ENCODE results near the gene RNH1.
A peak's percentile ranks its signal among the peaks of the same experiment; 100 is the strongest.

Gene RNH1

DNA sequence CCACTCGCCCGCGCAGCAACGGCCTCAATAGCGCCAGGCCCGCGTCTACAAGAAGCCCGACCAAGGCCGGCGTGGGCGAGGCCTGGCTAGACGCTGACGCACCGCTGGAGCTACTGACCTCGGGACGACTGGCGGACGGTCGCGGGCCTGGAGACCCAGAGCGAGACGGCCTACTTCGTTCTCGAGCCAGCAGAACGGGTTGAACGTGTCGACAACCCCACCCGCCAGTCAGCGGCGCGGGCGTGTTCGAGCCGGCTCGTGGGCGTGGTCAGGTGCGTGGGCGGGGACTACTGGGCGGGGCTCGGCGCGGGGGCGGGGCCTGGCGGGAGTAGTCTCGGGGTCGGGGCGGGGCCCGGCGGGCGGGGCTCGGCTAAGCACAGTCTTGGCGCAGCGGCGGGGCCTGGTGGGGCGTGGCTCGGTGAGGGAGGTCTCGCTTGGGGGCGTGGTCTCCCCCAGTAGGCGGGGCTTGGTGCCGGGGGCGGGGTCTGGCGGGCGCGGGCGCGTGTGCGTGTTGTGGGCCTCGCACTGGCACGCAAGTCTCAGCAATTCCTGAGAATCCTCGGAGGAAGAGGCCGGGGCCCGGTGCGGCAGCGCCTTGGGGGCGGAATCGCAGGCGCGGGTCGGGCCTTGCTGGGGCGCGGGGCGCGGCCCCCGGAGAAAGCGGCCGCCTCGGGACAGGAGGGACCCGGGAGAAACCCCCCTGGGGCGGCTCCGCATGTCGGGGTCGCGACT is at the start of gene RNH1:
TSS of gene RNH1 (minus strand) at position 248 of the 732 bp plus-strand sequence. CDS start 5,080 bp downstream, outside the sequence.
- peak; percentile 94 for DNase-seq

DNA sequence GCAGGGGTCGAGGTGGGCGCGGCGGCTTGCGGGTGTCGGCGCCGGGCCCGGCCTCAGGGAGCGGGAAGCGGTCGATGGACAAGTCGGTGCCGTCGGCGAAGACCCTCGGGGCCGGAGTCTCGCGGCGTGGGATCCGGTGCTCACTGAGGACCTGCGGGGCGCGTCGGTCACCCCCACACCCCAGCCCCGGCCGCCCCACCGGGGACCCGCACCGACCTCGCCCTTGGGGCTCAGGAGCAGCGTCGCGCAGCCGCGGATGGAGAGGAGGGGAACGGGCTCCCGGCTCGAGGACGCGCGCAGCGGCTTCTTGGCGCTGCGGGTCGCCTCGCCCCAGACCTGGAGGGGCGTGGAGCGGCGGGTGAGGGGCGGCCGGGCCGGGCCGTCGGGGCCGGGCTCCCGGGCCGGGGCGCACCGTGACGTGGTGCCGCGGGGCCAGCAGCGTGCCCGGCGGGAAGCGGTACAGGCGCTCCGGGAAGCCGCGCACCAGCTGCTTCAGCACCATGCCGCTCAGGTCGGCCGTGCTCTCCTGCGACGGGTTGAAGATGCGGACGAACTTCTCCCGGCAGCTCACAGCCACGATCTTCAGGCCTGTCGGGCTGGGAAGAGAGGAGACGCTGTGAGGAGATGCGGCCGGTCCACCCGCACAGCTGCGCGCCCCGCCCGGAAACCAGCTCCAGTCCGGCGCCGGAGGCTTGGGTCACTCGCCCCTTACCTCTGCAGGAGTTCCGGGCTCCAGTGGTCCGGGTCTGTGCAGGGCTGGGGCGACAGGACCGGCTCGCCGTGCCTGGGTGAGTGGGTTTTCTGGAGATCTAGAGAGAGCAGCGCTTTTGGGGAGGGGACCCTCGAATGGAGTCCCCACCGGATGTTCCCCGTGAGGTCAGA is 49.0 kb upstream of the RNH1 start:
- DNase-seq: no peak

DNA sequence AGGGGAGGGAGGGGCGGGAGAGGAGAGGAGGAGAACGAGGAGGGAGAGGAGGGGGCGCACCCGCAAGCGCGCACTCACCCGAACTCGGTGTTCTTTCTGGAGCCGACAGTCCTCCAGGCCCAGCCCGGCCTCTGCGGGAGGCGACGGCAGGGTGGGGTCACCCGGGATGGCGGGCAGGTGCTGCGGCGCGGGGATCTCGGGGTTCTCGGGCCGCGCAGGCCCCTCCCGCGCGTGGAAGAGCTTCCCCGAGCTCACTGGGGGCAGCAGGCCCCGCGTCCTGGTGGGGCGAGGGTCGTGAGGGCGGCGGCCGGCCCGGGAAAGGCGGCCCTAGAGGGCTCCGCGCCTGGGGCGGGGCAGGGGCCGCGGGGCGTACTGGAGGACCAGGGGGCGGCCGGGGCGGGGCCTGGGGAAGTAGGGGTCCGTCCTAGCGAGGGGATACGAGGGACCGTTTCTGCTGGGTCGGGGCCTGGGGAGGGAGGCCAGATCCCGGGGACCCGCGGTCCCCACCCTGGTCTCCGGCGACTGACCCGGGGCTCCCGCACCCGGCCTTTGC is 48.3 kb upstream of the RNH1 start:
- DNase-seq: no peak

DNA sequence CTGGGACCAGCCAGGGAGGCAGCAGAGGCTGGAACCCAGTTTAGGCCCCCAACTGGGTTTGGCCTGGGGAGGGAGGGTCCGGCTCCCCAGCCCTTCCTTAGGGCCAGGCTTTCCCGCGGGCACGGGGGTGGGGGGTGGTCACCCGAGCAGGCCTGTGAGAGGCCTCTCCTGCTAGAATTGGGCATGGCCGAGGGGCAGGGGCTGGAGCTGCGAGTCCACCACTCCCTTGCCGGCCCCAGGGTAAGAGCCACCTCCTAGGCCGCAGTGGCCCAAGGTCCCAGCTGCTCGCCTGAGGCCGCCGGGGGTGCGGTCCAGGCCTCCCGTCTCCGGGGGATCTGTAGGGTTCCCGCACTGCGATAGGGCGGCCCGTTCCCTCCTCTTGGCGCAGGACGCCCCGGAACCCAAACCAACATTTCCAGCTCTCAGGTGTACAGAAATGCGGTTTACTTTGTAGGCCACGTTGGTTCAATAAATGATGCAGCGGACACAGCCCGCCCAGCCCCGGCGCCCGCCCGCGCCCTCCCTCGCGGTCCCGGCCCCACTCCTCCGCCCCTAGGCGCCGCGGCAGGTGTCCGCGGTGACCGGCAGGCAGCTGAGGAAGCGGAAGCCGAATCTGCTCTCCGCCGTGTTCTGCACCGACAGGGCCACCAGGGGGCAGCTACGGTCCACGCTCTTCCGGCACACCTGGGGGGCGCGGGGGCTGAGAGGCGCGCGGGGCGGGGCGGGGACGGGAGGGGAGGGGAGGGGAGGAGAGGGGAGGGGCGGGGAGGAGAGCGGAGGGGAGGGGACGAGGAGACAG is 47.6 kb upstream of the RNH1 start:
- DNase-seq: peak; percentile 70

DNA sequence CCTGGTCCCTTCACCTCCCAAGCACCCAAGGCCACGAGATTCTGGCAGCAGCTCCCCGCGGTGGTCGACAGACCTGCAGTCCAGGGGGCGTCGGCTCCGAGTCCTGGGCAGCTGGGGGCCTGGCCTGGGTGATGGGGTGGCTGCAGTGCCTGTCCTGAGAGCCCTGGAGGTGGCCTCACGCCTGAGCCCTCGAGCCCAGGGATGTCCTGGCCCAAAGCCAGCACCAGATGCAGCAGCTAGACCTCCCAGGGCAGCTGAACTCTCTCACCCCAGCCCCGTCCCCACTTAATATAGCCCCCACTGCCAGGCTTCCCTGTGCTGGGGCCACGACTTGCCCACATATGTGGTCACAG is 46.9 kb upstream of the RNH1 start:
- no peak for DNase-seq

DNA sequence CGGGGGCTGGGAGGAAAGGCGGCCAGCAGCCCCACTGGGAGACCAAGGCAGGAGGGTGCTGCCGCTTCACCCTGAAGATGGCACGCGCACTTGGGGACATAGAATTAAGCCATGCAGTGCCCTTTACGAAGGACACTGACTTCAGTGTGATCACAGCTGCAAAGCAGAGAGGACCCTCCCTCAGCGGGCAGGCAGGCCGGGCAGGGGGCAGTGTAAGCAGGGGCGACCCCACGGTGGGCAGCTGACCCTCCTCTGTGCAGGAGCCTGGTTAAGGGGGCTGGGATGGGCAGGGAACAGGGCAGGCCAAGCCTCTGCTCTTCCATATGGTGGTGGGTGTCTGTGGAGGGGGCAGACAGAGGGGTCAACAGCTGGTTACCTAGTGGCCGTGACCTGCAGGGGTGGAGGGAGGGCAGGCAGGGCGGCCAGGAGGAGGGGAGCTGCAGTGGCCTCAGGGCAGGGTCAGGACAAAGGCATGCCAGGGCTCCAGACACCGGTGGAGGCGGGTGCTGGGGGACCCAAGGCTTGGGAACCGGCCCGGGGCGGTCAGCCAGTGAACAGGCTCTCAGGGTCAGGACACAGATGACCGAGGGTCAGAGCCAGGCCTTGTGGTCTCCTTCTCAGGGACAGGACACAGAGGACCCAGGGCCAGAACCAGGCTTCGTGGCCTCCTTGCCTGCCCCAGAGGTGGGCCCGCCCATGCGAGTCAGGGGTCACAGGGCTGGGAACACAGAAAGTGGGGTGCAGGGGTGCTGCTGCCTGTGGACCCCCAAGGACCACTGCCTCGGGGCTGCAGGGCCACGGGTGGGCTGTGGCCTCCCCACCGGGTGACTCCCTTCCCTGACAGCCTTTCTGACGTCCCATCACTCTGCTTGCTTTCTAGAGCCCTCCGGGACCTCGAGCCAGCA is 46.3 kb upstream of the RNH1 start:
- DNase-seq: no peak

DNA sequence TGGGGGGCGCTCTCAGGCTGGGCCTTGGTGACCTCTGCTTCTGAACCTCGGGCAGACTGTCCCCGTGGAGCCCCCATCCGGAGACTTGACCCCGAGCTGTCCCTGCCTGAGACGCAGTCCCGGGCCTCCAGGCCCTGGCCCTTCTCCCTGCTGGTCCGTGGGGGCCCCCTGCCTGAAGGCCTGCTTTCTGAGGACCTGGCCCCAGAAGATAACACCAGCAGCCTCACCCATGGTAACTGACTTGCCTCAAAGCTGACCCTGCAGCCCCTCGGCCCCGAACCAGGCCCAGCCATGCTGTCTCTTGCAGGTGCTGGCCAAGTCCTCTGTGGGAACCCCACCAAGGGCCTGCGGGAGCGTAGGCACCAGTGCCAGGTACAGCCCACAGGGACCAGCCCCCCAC is 44.6 kb upstream of the RNH1 start:
- no peak for DNase-seq

DNA sequence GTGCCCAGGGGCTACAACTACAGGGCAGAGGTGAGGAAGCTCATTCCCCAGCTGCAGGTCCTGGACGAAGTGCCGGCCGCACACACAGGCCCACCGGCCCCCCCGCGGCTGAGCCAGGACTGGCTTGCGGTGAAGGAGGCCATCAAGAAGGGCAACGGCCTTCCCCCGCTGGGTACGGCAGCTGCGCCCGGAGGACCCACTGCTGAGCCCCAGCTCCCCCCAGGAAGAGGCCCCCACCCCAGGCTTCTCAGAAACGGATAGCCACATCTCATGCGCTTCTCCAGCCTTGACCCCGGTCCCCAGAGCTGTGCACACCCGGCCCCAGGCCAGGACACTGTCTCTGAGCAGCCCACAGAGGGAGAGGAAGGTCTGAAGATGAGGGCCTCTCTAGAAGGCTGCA is 44.1 kb upstream of the RNH1 start:
- DNase-seq: no peak

DNA sequence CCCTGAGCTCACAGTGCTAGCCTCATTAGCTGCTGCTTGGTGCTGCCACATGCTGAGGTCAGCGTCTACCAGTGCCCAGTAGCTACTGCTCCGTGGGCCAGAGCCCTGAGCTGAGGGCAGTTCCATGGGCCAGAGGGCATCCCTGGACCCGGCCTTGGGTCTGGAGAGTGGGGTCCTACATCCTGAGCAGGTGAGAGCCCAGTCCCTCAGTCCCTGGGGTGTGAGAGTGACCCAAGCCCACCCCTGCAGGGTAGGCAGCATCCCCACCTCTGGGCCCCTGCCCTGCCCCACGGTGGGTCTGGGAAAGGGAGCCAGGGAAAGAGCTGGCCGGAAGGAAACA is 43.7 kb upstream of the RNH1 start:
- no peak for DNase-seq

DNA sequence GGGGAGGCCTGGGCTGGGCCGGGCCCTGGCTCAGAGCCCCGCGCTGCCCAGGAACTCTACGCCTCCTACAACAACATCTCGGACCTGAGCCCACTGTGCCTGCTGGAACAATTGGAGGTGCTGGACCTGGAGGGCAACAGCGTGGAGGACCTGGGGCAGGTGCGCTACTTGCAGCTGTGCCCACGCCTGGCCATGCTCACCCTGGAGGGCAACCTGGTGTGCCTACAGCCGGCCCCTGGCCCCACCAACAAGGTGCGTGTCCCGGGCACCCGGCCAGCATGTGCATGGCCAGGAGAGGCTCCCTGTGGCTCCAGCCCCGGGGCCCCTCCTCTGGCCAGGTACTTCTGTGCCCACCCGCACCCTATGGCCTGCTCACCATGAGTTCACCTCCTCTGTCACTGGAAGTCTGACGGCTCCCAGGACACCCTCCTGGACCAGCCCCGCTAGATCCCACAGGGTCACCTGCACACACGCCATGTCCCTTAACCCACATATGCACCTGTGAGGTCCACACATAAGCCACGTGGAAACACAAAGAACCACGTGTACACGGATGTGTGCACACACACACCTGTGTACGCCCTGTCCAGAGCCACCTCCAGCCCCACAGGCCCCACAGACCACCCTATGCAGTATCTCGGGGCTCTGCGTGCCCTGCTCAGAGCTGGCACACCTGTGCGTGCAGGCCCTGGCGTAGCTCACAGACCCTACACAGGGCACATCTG is 43.1 kb upstream of the RNH1 start:
- DNase-seq: no peak

DNA sequence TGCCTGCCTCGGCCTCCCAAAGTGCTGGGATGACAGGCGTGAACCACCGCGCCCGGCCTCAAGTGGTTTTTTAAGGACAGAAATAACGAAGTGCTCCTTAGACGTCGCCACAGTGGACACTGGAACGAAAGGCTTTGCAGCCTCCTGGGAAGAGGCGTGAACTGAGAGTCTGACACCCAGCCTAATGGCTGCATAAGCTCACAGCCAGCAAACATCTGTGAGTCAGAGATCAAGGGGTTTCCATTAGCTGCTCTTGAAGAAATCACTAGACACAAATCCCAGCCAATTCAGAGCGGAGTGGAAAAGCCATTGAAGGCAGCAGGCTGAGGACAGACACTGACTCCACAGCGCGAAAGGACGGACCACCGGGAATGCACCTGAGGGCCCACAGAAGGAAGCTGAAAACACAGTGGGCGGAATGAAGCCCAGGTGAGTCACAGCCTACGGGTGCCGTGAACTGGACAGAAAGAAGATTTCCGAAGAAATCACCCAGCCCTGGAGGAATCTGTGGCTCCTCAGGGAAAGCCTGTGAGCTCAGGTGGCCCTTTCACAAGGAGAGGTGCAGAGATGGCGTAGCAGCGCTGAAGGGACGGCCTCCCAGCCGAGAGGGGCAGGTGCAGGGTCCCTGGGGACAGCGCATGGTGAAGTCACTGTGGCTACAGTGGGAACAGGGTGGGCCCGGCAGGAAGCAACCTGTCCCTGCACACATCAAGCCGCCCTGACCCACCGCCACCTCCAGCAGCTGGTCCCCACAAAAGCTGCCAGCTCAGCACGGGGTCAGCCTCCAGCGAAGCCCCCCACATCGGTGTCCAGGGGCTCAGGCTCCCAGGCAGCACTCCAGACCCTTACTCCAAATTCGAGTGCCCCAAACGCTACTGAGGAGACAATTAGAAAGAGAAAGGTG is 41.9 kb upstream of the RNH1 start:
- DNase-seq: no peak

DNA sequence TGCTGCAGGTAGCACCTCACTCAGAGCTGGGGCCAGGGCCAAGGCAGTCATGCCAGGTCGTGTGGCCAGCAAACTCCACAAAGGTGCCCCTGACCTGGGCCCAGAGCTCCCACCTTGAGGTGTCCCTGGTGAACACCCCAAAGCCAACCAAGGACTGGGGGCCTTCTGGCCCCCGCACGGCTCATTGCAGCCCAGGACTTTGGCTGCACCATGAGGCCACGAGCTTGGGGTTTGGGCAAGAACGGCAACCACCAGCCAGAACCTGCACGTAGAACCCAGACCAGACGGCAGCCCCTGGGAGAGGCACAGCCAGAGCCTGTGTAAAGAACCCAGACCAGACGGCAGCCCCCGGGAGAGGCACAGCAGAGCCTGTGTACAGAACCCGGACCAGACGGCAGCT is 38.1 kb upstream of the RNH1 start:
- no peak for DNase-seq

DNA sequence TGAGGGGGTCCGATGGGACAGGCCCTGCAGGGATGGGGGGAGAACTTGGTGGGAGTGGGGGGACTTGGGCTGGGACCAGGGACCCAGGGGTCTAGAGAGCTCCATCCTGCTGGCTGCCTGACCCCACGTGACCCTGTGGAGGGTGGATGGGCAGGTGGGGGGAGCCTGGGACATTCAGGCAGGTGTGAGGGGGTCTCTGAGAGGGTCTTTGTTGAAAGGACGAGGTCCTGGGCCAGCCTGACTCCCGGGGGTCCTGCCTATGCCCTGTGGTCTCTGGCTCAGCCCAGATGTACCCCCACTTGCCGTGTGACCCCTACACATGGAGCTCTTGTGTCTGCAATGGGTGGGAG is 37.8 kb upstream of the RNH1 start:
- no peak for DNase-seq

DNA sequence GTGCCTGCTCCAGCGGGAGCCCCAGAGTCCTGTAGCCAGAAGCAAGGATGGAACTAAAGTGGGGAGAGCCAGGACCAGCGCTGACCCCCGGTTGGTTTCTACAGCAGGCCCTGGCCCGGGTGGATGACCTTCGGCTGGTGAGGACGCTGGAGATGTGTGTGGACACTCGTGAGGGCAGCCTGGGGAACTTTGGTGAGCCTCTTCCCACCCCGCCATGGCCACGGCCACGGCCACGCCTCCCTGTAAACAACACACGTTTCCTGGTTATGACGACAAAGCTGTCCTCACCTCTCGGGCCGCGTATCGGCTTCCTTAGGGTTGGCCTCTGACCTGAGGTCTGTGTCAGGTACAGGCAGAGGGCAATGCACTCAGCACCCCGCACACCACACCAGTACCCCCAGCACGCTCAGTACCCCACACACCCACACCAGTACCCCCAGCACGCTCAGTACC is 34.4 kb upstream of the RNH1 start:
- DNase-seq: no peak

DNA sequence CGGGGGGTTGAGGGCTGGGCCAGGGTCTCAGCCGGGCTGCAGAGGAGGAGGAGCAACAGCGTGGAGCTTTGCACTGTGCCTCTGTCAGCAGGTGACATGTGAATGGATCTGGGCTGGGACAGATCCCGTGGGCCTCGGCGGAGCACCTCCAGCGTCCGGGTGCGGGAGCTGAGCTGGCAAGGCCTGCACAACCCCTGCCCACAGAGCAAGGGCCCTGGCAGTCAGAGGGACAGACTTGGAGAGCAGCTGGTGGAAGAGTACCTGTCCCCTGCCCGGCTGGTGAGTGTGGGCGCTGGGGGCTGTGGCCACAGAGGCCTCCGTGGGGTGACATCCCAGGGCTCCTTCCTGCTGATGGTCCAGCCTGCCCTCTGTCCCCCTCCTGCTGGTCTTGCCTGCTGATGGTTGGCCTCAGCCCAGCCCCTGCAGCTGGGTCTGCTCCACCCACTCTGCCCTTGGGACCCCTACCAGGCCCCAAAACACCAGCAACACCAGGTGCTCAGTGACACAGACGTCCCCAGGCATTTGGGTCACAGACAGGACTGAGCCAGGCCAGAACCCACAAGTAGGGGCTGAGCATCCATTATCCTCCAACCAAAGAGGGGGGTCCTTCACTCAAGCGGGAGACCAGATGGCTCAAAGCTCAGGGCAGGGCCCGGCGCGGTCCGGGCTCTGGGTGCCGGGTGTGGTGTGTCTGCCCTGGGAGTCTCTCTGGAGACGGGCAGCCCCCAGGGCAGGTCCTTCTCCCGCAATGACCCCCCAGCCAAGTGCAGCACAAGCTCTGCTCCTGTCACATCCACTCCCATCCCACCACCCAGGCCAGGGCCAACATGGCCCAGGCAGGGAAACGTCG is 33.8 kb upstream of the RNH1 start:
- DNase-seq: no peak

DNA sequence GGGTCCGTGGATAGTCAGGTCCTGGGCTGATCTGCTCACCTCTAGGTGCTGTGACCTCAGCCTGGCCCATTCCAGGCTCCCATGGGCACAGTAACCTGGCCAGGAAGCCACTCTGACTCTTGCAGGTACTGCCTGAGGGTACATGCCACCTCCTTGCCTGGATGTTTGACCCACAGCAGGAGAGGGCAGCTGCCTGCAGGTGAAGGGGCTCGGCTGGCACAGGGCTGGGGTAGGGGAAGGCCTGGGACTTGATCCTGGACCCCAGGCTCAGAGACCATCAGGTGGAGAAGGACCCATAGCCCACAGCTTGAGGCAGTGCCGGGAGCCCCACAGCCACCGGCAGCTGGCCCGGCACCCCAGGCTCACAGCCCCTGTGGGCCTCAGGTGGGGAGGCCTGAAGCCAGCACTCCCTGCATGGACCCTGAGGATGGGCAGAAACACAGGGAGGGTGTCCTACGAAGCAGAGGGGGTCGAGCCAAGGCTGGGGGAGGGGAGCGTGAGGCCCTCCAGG is 33.0 kb upstream of the RNH1 start:
- no peak for DNase-seq

DNA sequence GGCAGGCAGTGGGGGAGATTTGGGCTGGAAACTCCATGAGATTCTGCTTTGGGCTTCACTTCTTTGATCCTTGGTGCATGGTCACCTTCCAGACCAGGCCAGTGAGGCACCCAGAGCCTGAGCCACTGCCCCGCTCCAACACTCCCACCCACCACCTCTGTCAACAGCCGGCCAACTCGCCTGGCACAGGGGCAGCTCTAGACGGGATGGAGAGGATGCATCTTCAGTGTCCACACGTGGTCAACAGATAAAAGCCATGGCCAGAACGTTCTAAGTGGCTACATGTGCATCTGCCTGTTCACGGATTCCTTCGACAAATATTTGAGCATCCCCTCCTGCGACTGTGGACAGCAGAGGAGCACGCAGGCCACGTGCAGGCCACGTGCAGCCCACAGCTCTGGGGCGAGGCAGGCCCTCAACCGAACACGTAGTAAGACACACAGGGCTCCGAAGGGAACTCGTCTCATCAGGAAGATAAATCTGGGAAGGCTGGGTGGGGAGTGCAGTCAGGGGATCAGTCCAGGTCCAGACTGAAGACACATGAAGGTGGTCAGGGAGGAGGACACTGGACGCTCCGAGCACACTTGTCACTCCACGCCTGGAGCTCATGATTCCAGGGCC is 31.5 kb upstream of the RNH1 start:
- no peak for DNase-seq

DNA sequence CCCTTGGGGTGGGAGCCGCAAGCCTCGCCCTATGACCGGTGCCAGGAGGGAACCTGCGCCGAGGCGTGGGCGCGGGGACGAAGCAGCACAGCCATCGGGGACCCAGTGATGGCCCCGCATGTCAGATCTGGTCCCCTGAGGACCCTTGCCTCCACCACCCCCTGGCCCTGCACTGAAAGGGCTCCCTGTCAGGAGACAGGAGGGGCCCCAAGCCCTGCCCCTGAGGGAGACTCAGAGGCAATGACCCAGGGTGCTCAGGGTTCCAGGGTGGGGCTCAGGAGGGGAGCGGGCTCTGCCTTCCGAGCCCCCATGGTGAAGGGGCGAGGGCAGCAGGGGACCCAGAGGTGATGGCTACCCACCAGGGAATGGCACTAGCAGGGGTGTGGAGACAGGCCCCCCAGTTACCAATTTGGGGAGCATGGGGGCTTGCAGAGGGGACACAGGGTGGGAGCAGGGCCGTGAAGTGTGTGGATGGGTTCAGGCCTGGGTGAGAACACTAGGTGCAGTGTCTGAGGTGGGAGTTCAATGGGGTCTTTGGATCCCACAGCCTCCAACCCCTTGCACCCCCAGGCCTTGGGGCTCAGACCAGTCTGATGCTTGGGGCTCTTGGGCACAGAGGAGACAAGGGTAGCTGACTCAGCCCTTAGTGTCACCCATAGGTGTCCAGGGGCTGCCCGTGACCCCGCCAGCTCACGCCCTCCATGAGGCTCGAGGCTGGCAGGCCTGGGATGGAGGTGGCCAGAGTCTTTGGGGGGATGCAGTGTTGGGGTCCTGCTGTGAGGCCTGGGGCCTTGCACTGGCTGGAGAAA is 30.8 kb upstream of the RNH1 start:
- DNase-seq: no peak
